Middle frontal gyrus (tissue), 1 donor: ENCODE data around the gene CDH3.
A peak's percentile ranks its signal among the peaks of the same experiment; 100 is the strongest.
"Not testable (repeated sequence)": the region's sequence is repeated elsewhere in the genome, so short reads cannot be mapped to it uniquely, and the experiment has no call there.

Experiments used
- DNase-seq: peaks from one replicate; pipeline ENCODE4 v3.0.0-alpha.2; 2015; ENCODE audit warnings: low spot score; ENCODE audit errors: extremely low spot score

The CDH3 gene

GRCh38 chr16:68700831-68701230 lies 55.7 kb downstream of the CDH3 start:
- no peak for DNase-seq

GRCh38 chr16:68704232-68704867 lies 59.2 kb downstream of the CDH3 start:
- peak; percentile 78 for DNase-seq

GRCh38 chr16:68707340-68708152 lies 62.4 kb downstream of the CDH3 start:
- DNase-seq, result no peak

GRCh38 chr16:68710211-68710610 lies 65.1 kb downstream of the CDH3 start:
- DNase-seq, result no peak

- DNase-seq, result no peak
Measured at GRCh38 chr16:68711421-68712139, 66.5 kb downstream of the CDH3 start.

GRCh38 chr16:68713361-68713760 lies 68.3 kb downstream of the CDH3 start:
- DNase-seq, result no peak

GRCh38 chr16:68715471-68715870 lies 70.4 kb downstream of the CDH3 start:
- DNase-seq, result no peak

- not testable (repeated sequence) for DNase-seq
Measured at GRCh38 chr16:68716516-68716915, 71.4 kb downstream of the CDH3 start.

- DNase-seq, result no peak
Measured at GRCh38 chr16:68717684-68718083, 72.6 kb downstream of the CDH3 start.

- DNase-seq, result no peak
Measured at GRCh38 chr16:68718590-68718989, 73.5 kb downstream of the CDH3 start.

- no peak for DNase-seq
Measured at GRCh38 chr16:68719993-68720489, 74.9 kb downstream of the CDH3 start.

- DNase-seq, result no peak
Measured at GRCh38 chr16:68722119-68723024, 77.3 kb downstream of the CDH3 start.

- DNase-seq, result no peak
Measured at GRCh38 chr16:68724797-68725196, 79.7 kb downstream of the CDH3 start.

- DNase-seq, result no peak
Measured at GRCh38 chr16:68728523-68728922, 83.4 kb downstream of the CDH3 start.

GRCh38 chr16:68731637-68732036 lies 86.5 kb downstream of the CDH3 start:
- DNase-seq, result no peak

- DNase-seq, result no peak
Measured at GRCh38 chr16:68732042-68732680, 87.1 kb downstream of the CDH3 start.

- DNase-seq, result no peak
Measured at GRCh38 chr16:68732741-68733399, 87.8 kb downstream of the CDH3 start.

- DNase-seq, result no peak
Measured at GRCh38 chr16:68733570-68733969, 88.5 kb downstream of the CDH3 start.

GRCh38 chr16:68734782-68735181 lies 89.7 kb downstream of the CDH3 start:
- no peak for DNase-seq

- no peak for DNase-seq
Measured at GRCh38 chr16:68736561-68736960, 91.5 kb downstream of the CDH3 start.
